K562 (cell line): ENCODE measurements around the gene NAA38. TPM values are rescaled to one million over a fixed set of nuclear protein-coding genes. Genes with fewer than 3 reads are reported as not detected.

Experiments used
- ATF7 ChIP-seq: fragments of 450-650 bp; IDR thresholded peaks from 2 replicates; pipeline ENCODE4 v1.7.1; 2014; ENCODE audit warnings: mild to moderate bottlenecking, moderate library complexity
- BMI1 ChIP-seq: fragments of 150-350 bp; IDR thresholded peaks from 2 replicates; pipeline ENCODE4 v1.6.1; 2014; ENCODE audit warnings: low read length
- FOXJ2 ChIP-seq: fragments of 200-800 bp; sonication (Bioruptor generic); IDR thresholded peaks from 2 replicates; pipeline ENCODE4 v1.6.1; 2016; ENCODE audit warnings: missing genetic modification characterization, missing compliant biosample characterization
- KDM1A ChIP-seq, 2 experiments: fragments of 450-650 bp; IDR thresholded peaks; 2 replicates each; pipeline ENCODE4 v1.6.1; 2016; ENCODE audit warnings: mild to moderate bottlenecking in 2 of 2
- NELFE ChIP-seq: IDR thresholded peaks from 2 replicates; pipeline ENCODE4 v1.6.1; 2011; ENCODE audit warnings: mild to moderate bottlenecking; ENCODE audit not compliant: insufficient read depth, insufficient read length
- NRF1 ChIP-seq, 2 experiments: fragments of 450-650 bp; IDR thresholded peaks in 1 of 2; conservative IDR thresholded peaks in 1 of 2; 2 replicates each; pipeline ENCODE4 v1.6.1; 2014; ENCODE audit warnings: mild to moderate bottlenecking in 2 of 2
- POLR2AphosphoS2 ChIP-seq: IDR thresholded peaks from 2 replicates; pipeline ENCODE4 v1.6.1; 2012; ENCODE audit warnings: low read length, improper control_type of control experiment
- RB1 ChIP-seq: fragments of 450-650 bp; IDR thresholded peaks from 2 replicates; pipeline ENCODE4 v1.6.1; 2017; ENCODE audit warnings: low read depth, mild to moderate bottlenecking
- polyA plus RNA-seq, 8 experiments: library from polyadenylated mRNA; depleted of rRNA in 4 of 8; stranded (reverse) in 5 of 8; unstranded in 3 of 8; fragments of >200 nt; fragmentation: Nextera tagmentation in 2 of 8; fragmentation: Illumina TruSeq in 1 of 8; extraction: Ambion mirVana in 2 of 8; extraction: Trizol in 1 of 8; gene quantifications; 2 replicates each; pipeline versions ENCODE4 v1.2.1 to v1.2.3, GENCODE V29; 2011 to 2014; ENCODE audit warnings: inconsistent platforms in 1 of 8, missing spikeins in 1 of 8
- total RNA-seq, 7 experiments: library from RNA; depleted of rRNA in 6 of 7; stranded (reverse); fragments of >200 nt in 6 of 7; fragmentation: Illumina TruSeq in 2 of 7; extraction: Trizol in 2 of 7; gene quantifications; 2 replicates each; pipeline versions ENCODE4 v1.2.1 to v1.2.3, GENCODE V29; 2011 to 2021; ENCODE audit warnings: low replicate concordance in 1 of 7
- TF ChIP-seq, protein P1 (sequence below): fragments of 450-650 bp; IDR thresholded peaks from 2 replicates; pipeline ENCODE4 v1.6.1; 2017; ENCODE audit warnings: antibody characterized with exemption
- TF ChIP-seq, protein P2 (sequence below): IDR thresholded peaks from 2 replicates; pipeline ENCODE4 v1.6.1; 2011; ENCODE audit warnings: borderline replicate concordance, low read depth, mild to moderate bottlenecking, moderate library complexity, low read length; ENCODE audit not compliant: insufficient read depth, poor library complexity, severe bottlenecking
- TF ChIP-seq, protein P3 (sequence below): sonication (generic); formaldehyde crosslinking; IDR thresholded peaks from 2 replicates; pipeline ENCODE4 v1.8.1; 2023; ENCODE audit warnings: missing genetic modification reagents, mild to moderate bottlenecking, borderline replicate concordance
- TF ChIP-seq, protein P4 (sequence below): fragments of 250-450 bp; sonication (Bioruptor Pico); IDR thresholded peaks from 2 replicates; pipeline ENCODE4 v1.6.1; 2021; ENCODE audit warnings: mild to moderate bottlenecking
- TF ChIP-seq, protein P5 (sequence below): IDR thresholded peaks from 3 replicates; pipeline ENCODE4 v1.6.1; 2011; ENCODE audit warnings: borderline replicate concordance, mild to moderate bottlenecking; ENCODE audit not compliant: insufficient read length, insufficient read depth
- TF ChIP-seq, protein P6 (sequence below): fragments of 250-450 bp; sonication (Bioruptor Pico); IDR thresholded peaks from 2 replicates; pipeline ENCODE4 v1.8.0; 2021; ENCODE audit warnings: mild to moderate bottlenecking, moderate library complexity

The NAA38 gene
- total and polyA plus RNA-seq, 9 of the 15 experiments (the other 6 are each of a cell fraction or from before 2014, with no cell fraction given): 16.4 to 99.8 (median 57.3) TPM

DNA sequence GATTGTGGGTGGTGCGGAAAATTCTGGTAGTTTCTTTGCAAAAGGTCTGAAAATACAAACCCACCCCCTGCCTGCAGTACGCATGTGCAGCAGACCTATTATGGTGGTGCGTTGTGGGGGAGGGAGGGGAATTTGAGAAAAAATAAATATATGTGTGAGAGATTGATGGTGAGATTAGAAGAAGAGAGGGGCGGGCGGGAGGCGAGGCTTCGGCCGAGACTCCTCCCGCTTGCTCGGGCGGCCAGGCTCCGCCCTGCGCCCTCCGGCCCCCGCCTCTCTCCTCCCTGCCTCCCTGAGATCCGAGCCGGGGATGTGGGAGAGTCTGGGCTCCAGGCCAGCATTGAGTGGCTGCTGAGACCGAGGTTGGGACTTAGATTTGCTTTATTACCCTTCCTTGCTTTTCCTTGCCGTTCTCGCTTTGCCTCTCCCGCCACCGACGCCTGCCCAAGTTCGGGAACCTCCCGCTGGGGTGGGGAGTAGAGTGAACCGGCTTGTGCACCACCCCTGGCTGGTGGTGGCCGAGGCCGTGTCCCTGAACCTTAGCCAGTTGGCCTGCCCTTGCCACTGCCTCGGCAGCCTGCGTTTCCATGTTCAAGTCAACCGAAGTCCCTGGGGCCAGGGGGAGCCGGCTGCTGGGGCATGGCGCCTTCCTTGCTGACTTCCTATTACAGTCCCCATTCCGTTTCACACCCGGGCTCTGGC lies 30.3 kb upstream of the NAA38 start (continued):
- no peak for TF ChIP-seq NELFE
- TF ChIP-seq, protein P1, sequence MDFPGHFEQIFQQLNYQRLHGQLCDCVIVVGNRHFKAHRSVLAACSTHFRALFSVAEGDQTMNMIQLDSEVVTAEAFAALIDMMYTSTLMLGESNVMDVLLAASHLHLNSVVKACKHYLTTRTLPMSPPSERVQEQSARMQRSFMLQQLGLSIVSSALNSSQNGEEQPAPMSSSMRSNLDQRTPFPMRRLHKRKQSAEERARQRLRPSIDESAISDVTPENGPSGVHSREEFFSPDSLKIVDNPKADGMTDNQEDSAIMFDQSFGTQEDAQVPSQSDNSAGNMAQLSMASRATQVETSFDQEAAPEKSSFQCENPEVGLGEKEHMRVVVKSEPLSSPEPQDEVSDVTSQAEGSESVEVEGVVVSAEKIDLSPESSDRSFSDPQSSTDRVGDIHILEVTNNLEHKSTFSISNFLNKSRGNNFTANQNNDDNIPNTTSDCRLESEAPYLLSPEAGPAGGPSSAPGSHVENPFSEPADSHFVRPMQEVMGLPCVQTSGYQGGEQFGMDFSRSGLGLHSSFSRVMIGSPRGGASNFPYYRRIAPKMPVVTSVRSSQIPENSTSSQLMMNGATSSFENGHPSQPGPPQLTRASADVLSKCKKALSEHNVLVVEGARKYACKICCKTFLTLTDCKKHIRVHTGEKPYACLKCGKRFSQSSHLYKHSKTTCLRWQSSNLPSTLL: no peak
- TF ChIP-seq, protein P2, sequence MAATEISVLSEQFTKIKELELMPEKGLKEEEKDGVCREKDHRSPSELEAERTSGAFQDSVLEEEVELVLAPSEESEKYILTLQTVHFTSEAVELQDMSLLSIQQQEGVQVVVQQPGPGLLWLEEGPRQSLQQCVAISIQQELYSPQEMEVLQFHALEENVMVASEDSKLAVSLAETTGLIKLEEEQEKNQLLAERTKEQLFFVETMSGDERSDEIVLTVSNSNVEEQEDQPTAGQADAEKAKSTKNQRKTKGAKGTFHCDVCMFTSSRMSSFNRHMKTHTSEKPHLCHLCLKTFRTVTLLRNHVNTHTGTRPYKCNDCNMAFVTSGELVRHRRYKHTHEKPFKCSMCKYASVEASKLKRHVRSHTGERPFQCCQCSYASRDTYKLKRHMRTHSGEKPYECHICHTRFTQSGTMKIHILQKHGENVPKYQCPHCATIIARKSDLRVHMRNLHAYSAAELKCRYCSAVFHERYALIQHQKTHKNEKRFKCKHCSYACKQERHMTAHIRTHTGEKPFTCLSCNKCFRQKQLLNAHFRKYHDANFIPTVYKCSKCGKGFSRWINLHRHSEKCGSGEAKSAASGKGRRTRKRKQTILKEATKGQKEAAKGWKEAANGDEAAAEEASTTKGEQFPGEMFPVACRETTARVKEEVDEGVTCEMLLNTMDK: no peak
- TF ChIP-seq BMI1: no peak
- no peak for TF ChIP-seq POLR2AphosphoS2
- TF ChIP-seq, protein P3, sequence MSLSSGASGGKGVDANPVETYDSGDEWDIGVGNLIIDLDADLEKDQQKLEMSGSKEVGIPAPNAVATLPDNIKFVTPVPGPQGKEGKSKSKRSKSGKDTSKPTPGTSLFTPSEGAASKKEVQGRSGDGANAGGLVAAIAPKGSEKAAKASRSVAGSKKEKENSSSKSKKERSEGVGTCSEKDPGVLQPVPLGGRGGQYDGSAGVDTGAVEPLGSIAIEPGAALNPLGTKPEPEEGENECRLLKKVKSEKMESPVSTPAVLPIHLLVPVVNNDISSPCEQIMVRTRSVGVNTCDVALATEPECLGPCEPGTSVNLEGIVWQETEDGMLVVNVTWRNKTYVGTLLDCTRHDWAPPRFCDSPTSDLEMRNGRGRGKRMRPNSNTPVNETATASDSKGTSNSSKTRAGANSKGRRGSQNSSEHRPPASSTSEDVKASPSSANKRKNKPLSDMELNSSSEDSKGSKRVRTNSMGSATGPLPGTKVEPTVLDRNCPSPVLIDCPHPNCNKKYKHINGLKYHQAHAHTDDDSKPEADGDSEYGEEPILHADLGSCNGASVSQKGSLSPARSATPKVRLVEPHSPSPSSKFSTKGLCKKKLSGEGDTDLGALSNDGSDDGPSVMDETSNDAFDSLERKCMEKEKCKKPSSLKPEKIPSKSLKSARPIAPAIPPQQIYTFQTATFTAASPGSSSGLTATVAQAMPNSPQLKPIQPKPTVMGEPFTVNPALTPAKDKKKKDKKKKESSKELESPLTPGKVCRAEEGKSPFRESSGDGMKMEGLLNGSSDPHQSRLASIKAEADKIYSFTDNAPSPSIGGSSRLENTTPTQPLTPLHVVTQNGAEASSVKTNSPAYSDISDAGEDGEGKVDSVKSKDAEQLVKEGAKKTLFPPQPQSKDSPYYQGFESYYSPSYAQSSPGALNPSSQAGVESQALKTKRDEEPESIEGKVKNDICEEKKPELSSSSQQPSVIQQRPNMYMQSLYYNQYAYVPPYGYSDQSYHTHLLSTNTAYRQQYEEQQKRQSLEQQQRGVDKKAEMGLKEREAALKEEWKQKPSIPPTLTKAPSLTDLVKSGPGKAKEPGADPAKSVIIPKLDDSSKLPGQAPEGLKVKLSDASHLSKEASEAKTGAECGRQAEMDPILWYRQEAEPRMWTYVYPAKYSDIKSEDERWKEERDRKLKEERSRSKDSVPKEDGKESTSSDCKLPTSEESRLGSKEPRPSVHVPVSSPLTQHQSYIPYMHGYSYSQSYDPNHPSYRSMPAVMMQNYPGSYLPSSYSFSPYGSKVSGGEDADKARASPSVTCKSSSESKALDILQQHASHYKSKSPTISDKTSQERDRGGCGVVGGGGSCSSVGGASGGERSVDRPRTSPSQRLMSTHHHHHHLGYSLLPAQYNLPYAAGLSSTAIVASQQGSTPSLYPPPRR (CRISPR knock-in tag): no peak
- peak; percentile 95 for TF ChIP-seq NRF1 (conservative IDR thresholded peaks at IDR 0.05 in 1 of 2, IDR thresholded peaks at IDR 0.05 in 1 of 2)
- TF ChIP-seq, protein P4, sequence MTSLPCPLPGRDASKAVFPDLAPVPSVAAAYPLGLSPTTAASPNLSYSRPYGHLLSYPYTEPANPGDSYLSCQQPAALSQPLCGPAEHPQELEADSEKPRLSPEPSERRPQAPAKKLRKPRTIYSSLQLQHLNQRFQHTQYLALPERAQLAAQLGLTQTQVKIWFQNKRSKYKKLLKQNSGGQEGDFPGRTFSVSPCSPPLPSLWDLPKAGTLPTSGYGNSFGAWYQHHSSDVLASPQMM (CRISPR knock-in tag): no peak
- TF ChIP-seq RB1: no peak
- TF ChIP-seq, protein P5, sequence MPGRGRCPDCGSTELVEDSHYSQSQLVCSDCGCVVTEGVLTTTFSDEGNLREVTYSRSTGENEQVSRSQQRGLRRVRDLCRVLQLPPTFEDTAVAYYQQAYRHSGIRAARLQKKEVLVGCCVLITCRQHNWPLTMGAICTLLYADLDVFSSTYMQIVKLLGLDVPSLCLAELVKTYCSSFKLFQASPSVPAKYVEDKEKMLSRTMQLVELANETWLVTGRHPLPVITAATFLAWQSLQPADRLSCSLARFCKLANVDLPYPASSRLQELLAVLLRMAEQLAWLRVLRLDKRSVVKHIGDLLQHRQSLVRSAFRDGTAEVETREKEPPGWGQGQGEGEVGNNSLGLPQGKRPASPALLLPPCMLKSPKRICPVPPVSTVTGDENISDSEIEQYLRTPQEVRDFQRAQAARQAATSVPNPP: no peak
- no peak for TF ChIP-seq KDM1A (IDR thresholded peaks at IDR 0.05)
- no peak for TF ChIP-seq FOXJ2 (tag)
- TF ChIP-seq, protein P6, sequence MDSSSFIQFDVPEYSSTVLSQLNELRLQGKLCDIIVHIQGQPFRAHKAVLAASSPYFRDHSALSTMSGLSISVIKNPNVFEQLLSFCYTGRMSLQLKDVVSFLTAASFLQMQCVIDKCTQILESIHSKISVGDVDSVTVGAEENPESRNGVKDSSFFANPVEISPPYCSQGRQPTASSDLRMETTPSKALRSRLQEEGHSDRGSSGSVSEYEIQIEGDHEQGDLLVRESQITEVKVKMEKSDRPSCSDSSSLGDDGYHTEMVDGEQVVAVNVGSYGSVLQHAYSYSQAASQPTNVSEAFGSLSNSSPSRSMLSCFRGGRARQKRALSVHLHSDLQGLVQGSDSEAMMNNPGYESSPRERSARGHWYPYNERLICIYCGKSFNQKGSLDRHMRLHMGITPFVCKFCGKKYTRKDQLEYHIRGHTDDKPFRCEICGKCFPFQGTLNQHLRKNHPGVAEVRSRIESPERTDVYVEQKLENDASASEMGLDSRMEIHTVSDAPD (CRISPR knock-in tag): no peak
- TF ChIP-seq ATF7: peak; percentile 20; the same call in 1 of the 2 replicates
